Esophagus squamous epithelium (tissue), 5 donors: Measurements from ENCODE around the gene FOXD2. TPM values are rescaled to one million over a fixed set of nuclear protein-coding genes. Genes with fewer than 3 reads are reported as not detected.

Experiments
- DNase-seq: peaks from one replicate; lab custom pipeline; 2025; lab: John Stamatoyannopoulos, UW
- H3K27ac ChIP-seq, 4 donors: fragments of 200-600 bp; sonication (generic); one replicate each; pipeline ENCODE4 v1.5.1; 2016 to 2019; ENCODE audit warnings: mild to moderate bottlenecking in 1 of 4
- H3K27me3 ChIP-seq, 4 donors: fragments of 200-600 bp; sonication (generic); 1 replicate in 3 of 4; 2 replicates in 1 of 4; pipeline versions ENCODE4 v1.5.1 to v1.6.0; 2017 to 2021; ENCODE audit warnings: antibody characterized with exemption in 1 of 4
- H3K36me3 ChIP-seq, 3 donors: fragments of 200-600 bp; sonication (generic); one replicate each; pipeline ENCODE4 v1.5.1; 2016 to 2019
- H3K4me1 ChIP-seq, 3 donors: fragments of 200-600 bp; sonication (generic); one replicate each; pipeline ENCODE4 v1.5.1; 2017 to 2019
- H3K4me3 ChIP-seq, 4 donors: fragments of 200-600 bp; sonication (generic); 1 replicate in 3 of 4; 2 replicates in 1 of 4; pipeline ENCODE4 v1.5.1; 2016 to 2019; ENCODE audit warnings: mild to moderate bottlenecking in 2 of 4, moderate library complexity in 1 of 4
- H3K9me3 ChIP-seq, 3 donors: fragments of 200-600 bp; sonication (generic); one replicate each; pipeline ENCODE4 v1.5.1; 2016 to 2019
- POLR2A ChIP-seq, 4 donors: fragments of 450-650 bp; IDR thresholded peaks; one replicate each; pipeline ENCODE4 v1.6.1; 2017; ENCODE audit warnings: antibody characterized with exemption in 4 of 4, mild to moderate bottlenecking in 4 of 4, moderate library complexity in 3 of 4
- WGBS, 2 donors: methylation state at CpG; one replicate each; pipeline ENCODE4 v1.1.5; 2018; 5-methylcytosine and 5-hydroxymethylcytosine counted together
- intact Hi-C: fragments of 100-400 bp; cut with DNase I; formaldehyde crosslinking; loops from one replicate; pipeline ENCODE4 v1.15.0; 2022
- total RNA-seq, 4 donors: library from RNA; depleted of rRNA; stranded (reverse); fragments of >200 nt; gene quantifications; one replicate each; pipeline ENCODE4 v1.1.0, GENCODE V29; 2016
- TF ChIP-seq, protein P1 (sequence below), 6 experiments: fragments of 450-650 bp in 4 of 6; fragments of 200-600 bp in 2 of 6; sonication (generic) in 2 of 6; IDR thresholded peaks; one replicate each; pipeline ENCODE4 v1.5.1; 2016 to 2019; ENCODE audit warnings: antibody characterized with exemption in 6 of 6, mild to moderate bottlenecking in 4 of 6, moderate library complexity in 4 of 6
- donor health status: DM: yes; HTN: yes; CAD: no.

The FOXD2 gene
- total RNA-seq, 4 donors from 2014 or later = under 0.01 TPM; not detected in 3

DNA sequence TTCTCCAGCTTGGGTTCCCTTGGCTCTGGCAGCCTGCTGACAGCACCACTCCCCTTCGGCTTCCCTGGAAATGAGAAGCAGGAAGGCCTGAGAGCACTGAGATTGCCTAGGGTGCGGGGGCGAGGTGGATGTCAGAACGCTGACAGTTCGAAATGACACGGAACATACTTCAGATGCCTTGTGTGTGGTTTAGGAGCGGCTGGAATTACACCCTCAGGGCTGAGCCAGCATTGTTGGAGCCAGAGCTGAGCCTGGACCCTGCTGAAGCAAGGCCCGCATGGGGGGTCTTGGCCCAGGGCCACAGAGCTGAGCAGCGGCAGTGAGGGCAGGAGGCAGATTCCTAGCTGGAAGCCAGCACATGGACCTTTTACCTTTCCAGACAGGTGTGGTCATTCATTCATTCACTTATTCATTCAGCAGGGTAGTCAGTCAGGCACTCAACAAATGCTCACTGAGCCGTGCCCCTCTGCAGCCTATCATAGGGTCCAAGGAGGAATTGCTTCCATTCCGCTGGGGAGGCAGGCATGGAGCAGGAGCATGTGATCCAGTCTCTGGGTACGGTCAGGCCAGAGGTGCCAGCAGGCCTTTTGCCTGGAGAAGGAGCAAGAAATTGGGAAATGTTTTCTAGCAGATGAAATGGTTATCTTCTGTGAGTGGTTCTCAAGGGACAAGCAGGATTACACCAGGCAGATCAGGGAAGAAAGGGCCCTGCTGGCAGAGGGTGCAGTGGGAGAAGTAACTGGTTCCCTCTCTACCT is 28.4 kb upstream of the FOXD2 start:
- Histone ChIP-seq H3K27me3 (peaks cover 0 to 83% (median 0%) of the 10 kb centered on the region in 4 donors), H3K4me1 (no peaks in the 10 kb centered on the region), H3K4me3 (no peak overlapping the region), H3K36me3 (no peaks in the 10 kb centered on the region), H3K9me3 (no peaks in the 10 kb centered on the region), H3K27ac (no peak overlapping the region)
- TF ChIP-seq, protein P1, sequence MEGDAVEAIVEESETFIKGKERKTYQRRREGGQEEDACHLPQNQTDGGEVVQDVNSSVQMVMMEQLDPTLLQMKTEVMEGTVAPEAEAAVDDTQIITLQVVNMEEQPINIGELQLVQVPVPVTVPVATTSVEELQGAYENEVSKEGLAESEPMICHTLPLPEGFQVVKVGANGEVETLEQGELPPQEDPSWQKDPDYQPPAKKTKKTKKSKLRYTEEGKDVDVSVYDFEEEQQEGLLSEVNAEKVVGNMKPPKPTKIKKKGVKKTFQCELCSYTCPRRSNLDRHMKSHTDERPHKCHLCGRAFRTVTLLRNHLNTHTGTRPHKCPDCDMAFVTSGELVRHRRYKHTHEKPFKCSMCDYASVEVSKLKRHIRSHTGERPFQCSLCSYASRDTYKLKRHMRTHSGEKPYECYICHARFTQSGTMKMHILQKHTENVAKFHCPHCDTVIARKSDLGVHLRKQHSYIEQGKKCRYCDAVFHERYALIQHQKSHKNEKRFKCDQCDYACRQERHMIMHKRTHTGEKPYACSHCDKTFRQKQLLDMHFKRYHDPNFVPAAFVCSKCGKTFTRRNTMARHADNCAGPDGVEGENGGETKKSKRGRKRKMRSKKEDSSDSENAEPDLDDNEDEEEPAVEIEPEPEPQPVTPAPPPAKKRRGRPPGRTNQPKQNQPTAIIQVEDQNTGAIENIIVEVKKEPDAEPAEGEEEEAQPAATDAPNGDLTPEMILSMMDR (IDR thresholded peaks at IDR 0.05) = no peak
- no peak for TF ChIP-seq POLR2A (IDR thresholded peaks at IDR 0.05)
- DNase-seq = no peak
- intact Hi-C loops = no loop called here
- WGBS, 2 donors = 48 to 79% methylated on average over 8 to 10 of the region's 12 CpGs

DNA sequence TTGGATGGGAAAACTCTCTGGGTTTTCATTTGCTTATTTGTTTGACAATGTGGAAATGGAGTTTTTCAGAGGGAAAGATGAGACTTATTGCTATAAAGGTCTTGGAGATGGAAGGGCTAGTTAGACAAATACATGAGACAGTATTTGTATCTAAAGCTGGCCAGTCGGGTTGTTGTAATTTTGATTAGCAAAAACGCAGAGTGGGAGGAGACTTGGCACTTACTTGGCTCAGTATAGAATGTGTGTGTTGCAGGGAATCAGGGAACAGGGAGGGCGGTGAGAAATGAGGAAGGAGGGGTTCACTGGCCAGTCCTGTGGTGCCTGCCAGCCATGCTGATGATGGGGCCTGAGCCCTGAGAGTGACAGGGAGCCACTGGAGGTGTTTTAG is 27.8 kb upstream of the FOXD2 start:
- no peaks in the 10 kb centered on the region for H3K4me1 ChIP-seq
- no peaks in the 10 kb centered on the region for H3K9me3 ChIP-seq
- no peaks in the 10 kb centered on the region for H3K36me3 ChIP-seq
- WGBS, 2 donors = 53 to 57% methylated on average over 3 of the region's 3 CpGs
- H3K27ac ChIP-seq = no peak overlapping the region
- no peak overlapping the region for H3K4me3 ChIP-seq
- H3K27me3 ChIP-seq = peaks cover 0 to 87% (median 1%) of the 10 kb centered on the region in 4 donors
- DNase-seq = no peak
- TF ChIP-seq, protein P1 (IDR thresholded peaks at IDR 0.05) = no peak
- no peak for TF ChIP-seq POLR2A (IDR thresholded peaks at IDR 0.05)
- intact Hi-C loops = no loop called here

DNA sequence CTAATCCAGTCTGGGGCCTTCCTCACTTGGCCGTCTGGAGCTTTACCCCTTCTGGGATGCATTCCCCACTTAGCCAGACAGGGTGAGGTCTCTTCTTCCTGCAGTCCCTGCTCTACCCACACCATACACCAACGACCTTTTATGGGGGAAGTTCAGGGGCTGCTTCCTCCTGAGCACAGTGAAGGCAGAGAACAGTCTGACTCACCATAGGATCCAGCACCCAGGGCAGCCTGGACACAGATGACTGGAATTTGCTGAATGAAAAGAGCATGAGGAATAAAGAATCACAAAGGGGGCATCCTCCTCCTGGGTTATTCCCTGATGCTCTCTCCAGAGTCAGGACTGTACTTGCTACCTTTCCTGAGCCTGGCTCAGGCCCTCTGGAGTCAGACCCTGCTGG is 26.4 kb upstream of the FOXD2 start:
- DNase-seq = no peak
- Histone ChIP-seq H3K27ac (no peak overlapping the region), H3K27me3 (peaks cover 0 to 91% (median 5%) of the 10 kb centered on the region in 4 donors), H3K9me3 (no peaks in the 10 kb centered on the region), H3K4me3 (no peak overlapping the region), H3K4me1 (peaks cover 0 to 4% (median 2%) of the 10 kb centered on the region in 3 donors), H3K36me3 (no peaks in the 10 kb centered on the region)
- intact Hi-C loops = no loop called here
- WGBS, 2 donors = 52 to 70% methylated on average over 2 of the region's 2 CpGs
- TF ChIP-seq, protein P1 (IDR thresholded peaks at IDR 0.05) = no peak
- TF ChIP-seq POLR2A (IDR thresholded peaks at IDR 0.05) = no peak

DNA sequence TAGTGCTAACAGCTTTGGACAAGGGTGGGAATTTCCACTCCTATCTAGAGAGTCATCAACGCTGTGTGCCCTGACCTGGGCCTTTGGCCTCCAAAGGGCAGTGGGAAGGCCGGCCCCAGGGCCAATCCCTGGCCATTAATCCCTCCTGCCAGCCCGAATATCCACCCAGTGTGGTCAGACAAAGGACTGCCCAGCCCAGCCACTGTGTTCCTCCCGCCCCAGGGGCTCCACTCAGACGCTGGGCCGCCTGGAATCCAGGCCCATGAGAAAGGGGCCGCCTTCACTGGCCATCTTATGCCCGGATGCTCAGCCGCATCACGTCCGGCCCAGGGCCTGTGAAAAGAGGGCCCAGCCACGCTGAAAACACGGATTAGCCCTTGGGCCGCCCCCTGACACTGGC is 25.4 kb upstream of the FOXD2 start:
- intact Hi-C loops = no loop called here
- H3K27ac ChIP-seq = no peak overlapping the region
- H3K27me3 ChIP-seq = peaks cover 0 to 94% (median 5%) of the 10 kb centered on the region in 4 donors
- no peaks in the 10 kb centered on the region for H3K9me3 ChIP-seq
- H3K4me3 ChIP-seq = no peak overlapping the region
- no peaks in the 10 kb centered on the region for H3K36me3 ChIP-seq
- TF ChIP-seq POLR2A (IDR thresholded peaks at IDR 0.05) = no peak
- TF ChIP-seq, protein P1 (IDR thresholded peaks at IDR 0.05) = no peak
- H3K4me1 ChIP-seq = peaks cover 0 to 12% (median 10%) of the 10 kb centered on the region in 3 donors
- no peak for DNase-seq
- WGBS, 2 donors = 91 to 99% methylated on average over 4 to 10 of the region's 14 CpGs

DNA sequence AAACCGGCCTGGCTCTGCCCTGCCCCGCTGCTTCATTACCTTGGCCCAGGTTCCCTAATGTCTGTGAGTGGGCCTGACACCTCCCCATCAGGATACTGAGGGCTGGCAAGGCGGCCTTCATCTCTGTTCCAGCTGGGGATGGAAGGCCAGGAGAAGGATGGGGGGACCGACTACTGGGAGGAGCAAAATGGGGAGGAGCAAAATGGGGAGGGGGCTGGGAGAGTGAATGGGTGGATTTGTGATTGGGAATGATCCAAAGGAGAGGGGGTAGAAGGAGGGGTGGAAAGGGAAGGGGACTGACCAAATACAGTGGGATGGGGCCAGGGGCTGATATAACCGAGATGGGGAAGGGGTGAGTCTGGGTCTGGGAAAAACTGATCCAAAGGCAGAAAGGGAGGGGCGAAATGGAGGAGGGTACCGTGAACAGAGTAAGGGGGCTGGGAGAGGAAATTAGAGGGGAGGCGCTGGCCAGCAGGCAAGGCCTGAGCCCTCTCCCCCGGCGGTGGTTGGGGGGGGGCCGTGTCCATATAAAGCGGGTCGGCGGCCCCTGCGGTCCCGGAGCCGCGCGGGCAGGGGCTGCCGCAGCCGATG is 22.0 kb upstream of the FOXD2 start, which contains the start of gene FOXE3:
FOXE3 (plus strand) TSS at position 558 of the 591 bp plus-strand sequence; CDS start at position 589, 31 bp downstream.
- intact Hi-C loops = no loop called here
- Histone ChIP-seq H3K27me3 (peaks cover 0 to 96% (median 5%) of the 10 kb centered on the region in 4 donors), H3K36me3 (no peaks in the 10 kb centered on the region), H3K27ac (no peak within 1 kb of the TSS), H3K9me3 (no peaks in the 10 kb centered on the region), H3K4me3 (peak within 1 kb of the TSS in 2 of 4 donors; percentile 29 to 61), H3K4me1 (peaks cover 0 to 12% (median 10%) of the 10 kb centered on the region in 3 donors)
- 32 to 34% methylated on average over 16 to 21 of the region's 21 CpGs for WGBS, 2 donors
- TF ChIP-seq, protein P1 (IDR thresholded peaks at IDR 0.05) = no peak
- TF ChIP-seq POLR2A (IDR thresholded peaks at IDR 0.05) = no peak
- DNase-seq = no peak
